PC-9 (cell line): ENCODE data around the gene CCDC9B. TPM values are rescaled to one million over a fixed set of nuclear protein-coding genes. Genes with fewer than 3 reads are reported as not detected.

Experiments
- BruUV-seq: library from RNA; stranded (reverse); fragments of 400-500 nt; replicated peaks from 2 replicates; lab custom pipeline; 2021; lab: Mats Ljungman, UMichigan
- CTCF ChIA-PET: fragments of 300-600 bp; sonication (Branson Sonifier 250); formaldehyde crosslinking; loops from one replicate; lab custom pipeline; 2022; ENCODE audit warnings: antibody characterized with exemption; lab: Charles Lee
- POLR2A ChIA-PET: fragments of 300-600 bp; sonication (Branson Sonifier 250); formaldehyde crosslinking; loops from one replicate; lab custom pipeline; 2022; ENCODE audit warnings: antibody characterized with exemption; ENCODE audit not compliant: unreplicated experiment; lab: Charles Lee
- DNase-seq, 2 experiments: peaks; one replicate each; pipeline versions ENCODE4 v3.0.0 to v3.0.0-alpha.2; 2015 to 2022; ENCODE audit warnings: mixed read lengths in 1 of 2
- H2AFZ ChIP-seq: fragments of 200-600 bp; sonication (generic); 2 replicates; pipeline ENCODE4 v1.8.1; 2017; ENCODE audit warnings: antibody characterized with exemption
- H3F3A ChIP-seq: fragments of 200-600 bp; sonication (generic); 2 replicates; pipeline ENCODE4 v1.8.1; 2017; ENCODE audit warnings: antibody characterized with exemption, mild to moderate bottlenecking, low read depth; ENCODE audit not compliant: insufficient read depth
- H3K27ac ChIP-seq: fragments of 200-600 bp; sonication (generic); 2 replicates; pipeline ENCODE4 v1.6.1; 2016; ENCODE audit warnings: mixed run types
- H3K27me3 ChIP-seq: fragments of 200-600 bp; sonication (generic); 2 replicates; pipeline ENCODE4 v1.6.1; 2016; ENCODE audit warnings: low read depth, mixed run types; ENCODE audit not compliant: insufficient read depth
- H3K36me3 ChIP-seq: fragments of 200-600 bp; sonication (generic); 2 replicates; pipeline ENCODE4 v1.6.1; 2016; ENCODE audit warnings: low read depth, mixed run types
- H3K4me1 ChIP-seq: fragments of 200-600 bp; sonication (generic); replicated peaks from 2 replicates; pipeline ENCODE4 v1.6.1; 2016; ENCODE audit warnings: mixed run types; ENCODE audit not compliant: insufficient read depth
- H3K4me2 ChIP-seq: fragments of 200-600 bp; sonication (generic); 2 replicates; pipeline ENCODE4 v1.6.1; 2017; ENCODE audit warnings: mixed run types
- H3K4me3 ChIP-seq: fragments of 200-600 bp; sonication (generic); 2 replicates; pipeline ENCODE4 v1.6.1; 2016; ENCODE audit warnings: mixed run types
- H3K79me2 ChIP-seq: fragments of 200-600 bp; sonication (generic); 2 replicates; pipeline ENCODE4 v1.6.1; 2017; ENCODE audit warnings: low read depth, mixed run types
- H3K9me2 ChIP-seq: fragments of 200-600 bp; sonication (generic); 2 replicates; pipeline ENCODE4 v1.8.1; 2017; ENCODE audit warnings: mild to moderate bottlenecking; ENCODE audit not compliant: insufficient read depth
- H3K9me3 ChIP-seq: fragments of 200-600 bp; sonication (generic); 2 replicates; pipeline ENCODE4 v1.8.1; 2016; ENCODE audit warnings: low read depth; ENCODE audit not compliant: insufficient read depth
- H4K20me1 ChIP-seq: fragments of 200-600 bp; sonication (generic); 2 replicates; pipeline ENCODE4 v1.8.1; 2017; ENCODE audit not compliant: insufficient read depth
- CTCF ChIP-seq: fragments of 200-600 bp; sonication (generic); conservative IDR thresholded peaks from 2 replicates; pipeline ENCODE4 v1.6.1; 2017; ENCODE audit warnings: mixed run types, antibody characterized with exemption, mild to moderate bottlenecking, moderate library complexity
- EZH2 ChIP-seq: fragments of 200-600 bp; sonication (generic); IDR thresholded peaks from 2 replicates; pipeline ENCODE4 v1.8.0; 2017; ENCODE audit warnings: antibody characterized with exemption, low read depth
- intact Hi-C: fragments of 100-400 bp; cut with micrococcal nuclease; formaldehyde crosslinking; loops from one replicate; pipeline ENCODE4 v1.10.0; 2022; ENCODE audit not compliant: unreplicated experiment
- total RNA-seq: library from RNA; stranded (reverse); gene quantifications from 2 replicates; pipeline ENCODE4 v1.2.3, GENCODE V29; 2021

The CCDC9B gene
- total RNA-seq, 1 experiment from 2014 or later, result 141 TPM

DNA sequence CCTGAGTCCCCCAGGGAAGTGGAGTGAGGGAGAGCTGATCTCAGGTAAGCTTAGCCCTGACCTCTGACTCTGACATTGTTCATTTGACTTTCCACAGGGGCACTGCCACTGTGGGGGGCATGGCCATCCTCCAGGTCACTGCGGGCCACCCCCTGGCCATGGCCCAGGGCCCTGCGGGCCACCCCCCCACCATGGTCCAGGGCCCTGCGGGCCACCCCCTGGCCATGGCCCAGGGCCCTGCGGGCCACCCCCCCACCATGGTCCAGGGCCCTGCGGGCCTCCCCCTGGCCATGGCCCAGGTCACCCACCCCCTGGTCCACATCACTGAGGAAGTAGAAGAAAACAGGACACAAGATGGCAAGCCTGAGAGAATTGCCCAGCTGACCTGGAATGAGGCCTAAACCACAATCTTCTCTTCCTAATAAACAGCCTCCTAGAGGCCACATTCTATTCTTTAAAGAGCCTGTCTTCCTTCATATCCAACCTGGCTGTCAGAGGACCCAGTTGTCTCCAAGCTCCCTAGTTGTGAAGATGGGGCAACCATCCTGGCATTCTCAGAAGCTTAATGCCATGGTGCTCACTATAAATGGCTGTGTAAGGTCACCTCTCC is 15.3 kb upstream of the CCDC9B start:
- H3K9me3 ChIP-seq, result no peaks in the 10 kb centered on the region
- H3K4me2 ChIP-seq, result no peak overlapping the region
- no TSS peak for BruUV-seq
- no peaks in the 10 kb centered on the region for H3K36me3 ChIP-seq
- no peaks in the 10 kb centered on the region for H3F3A ChIP-seq
- H3K4me3 ChIP-seq, result no peak overlapping the region
- no peaks in the 10 kb centered on the region for H3K79me2 ChIP-seq
- ChIA-PET CTCF (interaction anchor here (0.7 kb wide), 1 partner anchor 15 kb away, joined by 5 read pairs; no protein-coding TSS in a partner anchor), POLR2A (interaction anchor here (0.6 kb wide), 1 partner anchor 26 kb away, joined by 4 read pairs; no protein-coding TSS in a partner anchor)
- no peaks in the 10 kb centered on the region for H4K20me1 ChIP-seq
- no peak for DNase-seq
- intact Hi-C loops, result no loop called here
- no peaks in the 10 kb centered on the region for H3K27me3 ChIP-seq
- TF ChIP-seq EZH2 (no peak), CTCF (no peak)
- H3K4me1 ChIP-seq, result peaks cover 5% of the 10 kb centered on the region; the same call in 1 of the 2 replicates
- H2AFZ ChIP-seq, result no peak overlapping the region
- H3K27ac ChIP-seq, result no peak overlapping the region
- H3K9me2 ChIP-seq, result no peaks in the 10 kb centered on the region

DNA sequence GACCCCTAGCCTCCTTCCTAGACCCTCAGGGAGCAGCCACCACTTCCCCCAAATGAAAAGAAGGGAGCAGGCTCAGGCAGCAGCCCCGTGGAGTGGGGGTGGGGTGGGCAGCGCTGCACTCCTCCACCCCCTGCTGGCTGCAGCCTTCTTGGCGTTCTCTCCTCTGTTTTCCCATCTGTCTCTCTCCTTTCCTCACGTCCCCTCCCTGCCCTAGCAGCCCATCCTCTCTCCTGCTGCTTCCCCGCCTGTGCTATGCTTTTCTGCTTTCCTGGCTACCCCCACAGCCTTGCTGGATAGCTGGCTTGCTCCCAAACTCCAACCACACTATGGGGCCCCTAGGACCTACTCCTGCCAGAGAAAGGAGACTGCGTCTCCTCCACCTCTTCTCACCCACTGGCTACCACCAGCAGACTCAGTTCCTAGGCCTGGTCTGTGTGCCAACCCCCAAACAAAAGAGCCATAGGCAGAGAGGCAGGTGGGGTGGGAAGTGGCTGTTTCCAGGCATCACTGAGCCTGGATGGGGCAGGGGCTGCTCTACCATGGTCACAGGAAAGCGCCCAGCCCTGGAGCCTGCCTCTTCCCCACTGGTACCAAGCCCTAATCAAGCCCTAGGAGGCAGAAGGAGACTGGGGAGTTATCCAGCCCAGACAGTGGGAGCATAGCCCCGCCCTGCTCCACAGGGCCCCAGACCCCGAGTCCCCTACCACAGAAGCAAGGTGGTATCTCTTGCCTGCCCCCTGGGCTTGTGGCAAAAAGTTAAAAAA is 13.9 kb upstream of the CCDC9B start:
- H3K36me3 ChIP-seq, result no peaks in the 10 kb centered on the region
- DNase-seq, result no peak

More for the DNA sequence above, 13.9 kb upstream of the CCDC9B start:
- no peaks in the 10 kb centered on the region for H3F3A ChIP-seq
- ChIA-PET POLR2A (interaction anchor here (0.6 kb wide), 1 partner anchor 393 kb away, joined by 3 read pairs; no protein-coding TSS in a partner anchor), CTCF (interaction anchor here (0.5 to 0.8 kb wide), 2 partner anchors 13 to 128 kb away, joined by 5 to 7 read pairs; no protein-coding TSS in a partner anchor)
- no peak overlapping the region for H2AFZ ChIP-seq
- no peaks in the 10 kb centered on the region for H3K79me2 ChIP-seq
- H3K4me2 ChIP-seq, result no peak overlapping the region
- peaks cover 7% of the 10 kb centered on the region; the same call in 1 of the 2 replicates for H3K4me1 ChIP-seq
- no peaks in the 10 kb centered on the region for H3K27me3 ChIP-seq
- no peaks in the 10 kb centered on the region for H3K9me3 ChIP-seq
- intact Hi-C loops, result no loop called here
- no peaks in the 10 kb centered on the region for H4K20me1 ChIP-seq
- peak; percentile 27; the same call in 1 of the 2 replicates for TF ChIP-seq CTCF
- TF ChIP-seq EZH2, result no peak
- no TSS peak for BruUV-seq
- H3K4me3 ChIP-seq, result no peak overlapping the region
- no peak overlapping the region for H3K27ac ChIP-seq
- H3K9me2 ChIP-seq, result no peaks in the 10 kb centered on the region
